Measurements from ENCODE around the gene NCOA7.

DNA sequence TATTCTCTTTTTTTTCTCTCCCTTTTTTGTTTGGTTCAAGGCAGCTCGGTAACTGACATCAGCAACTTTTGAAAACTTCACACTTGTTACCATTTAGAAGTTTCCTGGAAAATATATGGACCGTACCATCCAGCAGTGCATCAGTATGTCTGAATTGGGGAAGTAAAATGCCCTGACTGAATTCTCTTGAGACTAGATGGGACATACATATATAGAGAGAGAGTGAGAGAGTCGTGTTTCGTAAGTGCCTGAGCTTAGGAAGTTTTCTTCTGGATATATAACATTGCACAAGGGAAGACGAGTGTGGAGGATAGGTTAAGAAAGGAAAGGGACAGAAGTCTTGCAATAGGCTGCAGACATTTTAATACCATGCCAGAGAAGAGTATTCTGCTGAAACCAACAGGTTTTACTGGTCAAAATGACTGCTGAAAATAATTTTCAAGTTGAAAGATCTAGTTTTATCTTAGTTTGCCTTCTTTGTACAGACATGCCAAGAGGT, 30.8 kb upstream of the NCOA7 start:
- TF ChIP-seq POLR2A (IDR thresholded peaks at IDR 0.05; ENCODE audit: low read depth, low read length) (no peak), POLR2AphosphoS5 (IDR thresholded peaks at IDR 0.05; ENCODE audit: low read depth, low read length) (no peak), TAF1 (IDR thresholded peaks at IDR 0.05; ENCODE audit: borderline replicate concordance, low read depth, low read length) (no peak)

All from GM12892 (cell line).